ENCODE results near the gene ARFGEF3. TPM values are rescaled to one million over a fixed set of nuclear protein-coding genes. Genes with fewer than 3 reads are reported as not detected.

The ARFGEF3 gene
- total and polyA plus RNA-seq, 2 donors (not counting 1 experiment from before 2014, with no cell fraction given) = not detected

GRCh38 chr6:138307352-138307751 lies 145.6 kb downstream of the ARFGEF3 start:
- H3K4me3 ChIP-seq (ENCODE audit: control extremely low read depth in 1 of 5, extremely low read depth in 1 of 5, insufficient read depth in 1 of 5, low read depth in 2 of 5, low read length in 4 of 5) = no peak overlapping the region
- H3K27ac ChIP-seq (ENCODE audit: low read length in 2 of 2) = no peak overlapping the region
- no peaks in the 10 kb centered on the region for H3K27me3 ChIP-seq (replicated peaks in 1 of 4; ENCODE audit: control extremely low read depth in 1 of 4, control insufficient read depth in 3 of 4, insufficient read depth in 4 of 4, low read length in 3 of 4)
- intact Hi-C loops (cut with micrococcal nuclease) = no loop called here
- H3K9me3 ChIP-seq (ENCODE audit: control extremely low read depth in 1 of 3, control insufficient read depth in 2 of 3, insufficient read depth in 1 of 3, low read length in 2 of 3) = no peaks in the 10 kb centered on the region
- Mint-ChIP-seq H3K9me3 (ENCODE audit: insufficient read depth) (no peaks in the 10 kb centered on the region), H3K4me3 (no peak overlapping the region), H3K27me3 (peaks cover 25% of the 10 kb centered on the region), H3K27ac (no peak overlapping the region), H3K4me1 (no peaks in the 10 kb centered on the region)
- H3K9ac ChIP-seq (ENCODE audit: low read length) = no peak overlapping the region
- no peaks in the 10 kb centered on the region for H4K20me1 ChIP-seq (ENCODE audit: control insufficient read depth, insufficient read depth, low read length, poor library complexity, severe bottlenecking)
- POLR2A ChIA-PET = no interaction called here
- H3K36me3 ChIP-seq (replicated peaks in 1 of 2; ENCODE audit: control extremely low read depth in 1 of 2, control insufficient read depth in 1 of 2, extremely low read depth in 1 of 2, insufficient read depth in 2 of 2, low read length in 1 of 2) = no peaks in the 10 kb centered on the region
- H3K4me1 ChIP-seq (ENCODE audit: control insufficient read depth in 2 of 2, insufficient read depth in 2 of 2, low read length in 2 of 2) = no peaks in the 10 kb centered on the region
- DNase-seq (no peak), ATAC-seq (ENCODE audit: low read depth) (no peak)
- H2AFZ ChIP-seq (ENCODE audit: insufficient read depth, low read depth, low read length, poor library complexity, severe bottlenecking) = no peak overlapping the region
- no peak for TF ChIP-seq EZH2 (IDR thresholded peaks at IDR 0.05; ENCODE audit: borderline replicate concordance, insufficient read depth, low read depth, low read length, poor library complexity, severe bottlenecking)
- TF ChIP-seq, protein P1, sequence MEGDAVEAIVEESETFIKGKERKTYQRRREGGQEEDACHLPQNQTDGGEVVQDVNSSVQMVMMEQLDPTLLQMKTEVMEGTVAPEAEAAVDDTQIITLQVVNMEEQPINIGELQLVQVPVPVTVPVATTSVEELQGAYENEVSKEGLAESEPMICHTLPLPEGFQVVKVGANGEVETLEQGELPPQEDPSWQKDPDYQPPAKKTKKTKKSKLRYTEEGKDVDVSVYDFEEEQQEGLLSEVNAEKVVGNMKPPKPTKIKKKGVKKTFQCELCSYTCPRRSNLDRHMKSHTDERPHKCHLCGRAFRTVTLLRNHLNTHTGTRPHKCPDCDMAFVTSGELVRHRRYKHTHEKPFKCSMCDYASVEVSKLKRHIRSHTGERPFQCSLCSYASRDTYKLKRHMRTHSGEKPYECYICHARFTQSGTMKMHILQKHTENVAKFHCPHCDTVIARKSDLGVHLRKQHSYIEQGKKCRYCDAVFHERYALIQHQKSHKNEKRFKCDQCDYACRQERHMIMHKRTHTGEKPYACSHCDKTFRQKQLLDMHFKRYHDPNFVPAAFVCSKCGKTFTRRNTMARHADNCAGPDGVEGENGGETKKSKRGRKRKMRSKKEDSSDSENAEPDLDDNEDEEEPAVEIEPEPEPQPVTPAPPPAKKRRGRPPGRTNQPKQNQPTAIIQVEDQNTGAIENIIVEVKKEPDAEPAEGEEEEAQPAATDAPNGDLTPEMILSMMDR (IDR thresholded peaks at IDR 0.05) = no peak
- no peak overlapping the region for H3K4me2 ChIP-seq (replicated peaks; ENCODE audit: low read depth, low read length, poor library complexity, severe bottlenecking)
- WGBS (ENCODE audit: insufficient coverage) = no CpG with 5 or more reads among the region's 1 CpG
- CTCF ChIA-PET = no interaction called here
- no peaks in the 10 kb centered on the region for H3K79me2 ChIP-seq (ENCODE audit: control insufficient read depth, insufficient read depth, low read length)

- no peaks in the 10 kb centered on the region for H3K79me2 ChIP-seq (ENCODE audit: control insufficient read depth, insufficient read depth, low read length)
- H3K9ac ChIP-seq (ENCODE audit: low read length) = no peak overlapping the region
- Mint-ChIP-seq H3K4me3 (no peak overlapping the region), H3K27me3 (peaks cover 22% of the 10 kb centered on the region), H3K27ac (no peak overlapping the region), H3K4me1 (no peaks in the 10 kb centered on the region), H3K9me3 (ENCODE audit: insufficient read depth) (no peaks in the 10 kb centered on the region)
- DNase-seq (no peak), ATAC-seq (ENCODE audit: low read depth) (no peak)
- intact Hi-C loops (cut with micrococcal nuclease) = no loop called here
- WGBS (ENCODE audit: insufficient coverage) = 89% methylated on average over 9 of the region's 11 CpGs
- H3K27me3 ChIP-seq (replicated peaks in 1 of 4; ENCODE audit: control extremely low read depth in 1 of 4, control insufficient read depth in 3 of 4, insufficient read depth in 4 of 4, low read length in 3 of 4) = no peaks in the 10 kb centered on the region
- H3K4me2 ChIP-seq (replicated peaks; ENCODE audit: low read depth, low read length, poor library complexity, severe bottlenecking) = no peak overlapping the region
- H3K4me1 ChIP-seq (ENCODE audit: control insufficient read depth in 2 of 2, insufficient read depth in 2 of 2, low read length in 2 of 2) = no peaks in the 10 kb centered on the region
- ChIA-PET CTCF (no interaction called here), POLR2A (no interaction called here)
- H3K4me3 ChIP-seq (ENCODE audit: control extremely low read depth in 1 of 5, extremely low read depth in 1 of 5, insufficient read depth in 1 of 5, low read depth in 2 of 5, low read length in 4 of 5) = no peak overlapping the region
- no peaks in the 10 kb centered on the region for H3K9me3 ChIP-seq (ENCODE audit: control extremely low read depth in 1 of 3, control insufficient read depth in 2 of 3, insufficient read depth in 1 of 3, low read length in 2 of 3)
- H3K36me3 ChIP-seq (replicated peaks in 1 of 2; ENCODE audit: control extremely low read depth in 1 of 2, control insufficient read depth in 1 of 2, extremely low read depth in 1 of 2, insufficient read depth in 2 of 2, low read length in 1 of 2) = no peaks in the 10 kb centered on the region
- H3K27ac ChIP-seq (ENCODE audit: low read length in 2 of 2) = no peak overlapping the region
- no peak overlapping the region for H2AFZ ChIP-seq (ENCODE audit: insufficient read depth, low read depth, low read length, poor library complexity, severe bottlenecking)
- H4K20me1 ChIP-seq (ENCODE audit: control insufficient read depth, insufficient read depth, low read length, poor library complexity, severe bottlenecking) = no peaks in the 10 kb centered on the region
- TF ChIP-seq, protein P1 (IDR thresholded peaks at IDR 0.05) = no peak
- no peak for TF ChIP-seq EZH2 (IDR thresholded peaks at IDR 0.05; ENCODE audit: borderline replicate concordance, insufficient read depth, low read depth, low read length, poor library complexity, severe bottlenecking)
Observed at GRCh38 chr6:138307816-138308730, 146.3 kb downstream of the ARFGEF3 start.
